Activated T-helper 1 cell treated with anti-CD3 and anti-CD28 coated beads, Interleukin-12 subunit alpha, Interleukin-12 subunit beta, Interleukin-2, Interleukin-4 antibody, amounts not matched to agents 30 ng/mL and 10 ng/mL and 1 ng/mL, durations not matched to agents 14 hours and 24 hours and 36 hours (primary cell): Measurements from ENCODE around the gene EIF4A3. TPM values are rescaled to one million over a fixed set of nuclear protein-coding genes. Genes with fewer than 3 reads are reported as not detected.

Source experiments
- DNase-seq: peaks from one replicate; pipeline ENCODE4 v3.0.0; 2021; ENCODE audit warnings: low spot score
- H3K27ac Mint-ChIP-seq: one replicate; pipeline ENCODE4 v1.8.0; 2021; ENCODE audit warnings: mild to moderate bottlenecking, mixed read lengths
- H3K27me3 Mint-ChIP-seq: one replicate; pipeline ENCODE4 v1.8.0; 2022; ENCODE audit warnings: mild to moderate bottlenecking, moderate library complexity, mixed read lengths; ENCODE audit not compliant: insufficient read depth
- H3K36me3 Mint-ChIP-seq: one replicate; pipeline ENCODE4 v1.8.0; 2021; ENCODE audit warnings: low read depth, mixed read lengths
- H3K4me1 Mint-ChIP-seq: one replicate; pipeline ENCODE4 v1.8.0; 2021; ENCODE audit warnings: low read depth, mixed read lengths
- H3K4me3 Mint-ChIP-seq: one replicate; pipeline ENCODE4 v1.8.0; 2021; ENCODE audit warnings: mild to moderate bottlenecking, moderate library complexity, mixed read lengths
- H3K9me3 Mint-ChIP-seq: one replicate; pipeline ENCODE4 v1.8.0; 2021; ENCODE audit warnings: mixed read lengths
- intact Hi-C: fragments of 100-400 bp; cut with micrococcal nuclease; formaldehyde crosslinking; loops from one replicate; pipeline ENCODE4 v1.15.1; 2024
- total RNA-seq: library from RNA; stranded (reverse); gene quantifications from 2 replicates; pipeline ENCODE4 v1.2.3, GENCODE V29; 2022

EIF4A3 gene
- total RNA-seq, 1 donor from 2014 or later: 182 TPM

DNA sequence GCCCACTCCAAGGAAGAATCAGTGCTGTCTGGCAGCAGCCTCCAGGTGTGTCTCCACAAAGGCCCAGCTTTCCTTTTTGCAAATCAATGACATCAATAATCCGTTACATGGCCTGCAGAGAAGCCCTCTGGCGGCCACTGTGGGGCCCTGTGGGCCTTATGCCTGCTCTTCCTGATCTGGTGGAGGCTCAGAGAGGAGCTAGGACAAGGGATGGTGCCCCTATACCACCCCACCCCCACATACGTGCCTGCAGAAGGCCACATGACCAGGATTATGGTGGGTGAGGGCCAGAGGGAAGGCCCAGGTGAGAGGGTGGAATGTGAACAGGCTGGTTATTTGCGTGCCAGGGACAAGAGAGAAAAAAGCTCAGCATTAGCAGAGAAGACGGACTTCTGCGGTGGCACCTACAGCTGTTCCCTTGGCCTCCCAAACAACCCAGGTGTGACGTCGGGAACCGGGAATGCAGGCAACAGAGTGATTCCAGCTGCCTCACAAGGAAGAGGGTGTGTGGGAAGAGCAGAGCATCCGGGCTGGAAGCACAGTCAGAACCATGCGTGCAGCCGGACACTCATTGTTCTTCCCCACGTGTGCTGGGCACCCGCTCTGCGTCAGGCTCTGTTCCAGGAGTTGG is 22.5 kb downstream of the EIF4A3 start:
- intact Hi-C loops: no loop called here
- no peak for DNase-seq

GRCh38 chr17:80123791-80124190 is 23.1 kb downstream of the EIF4A3 start:
- DNase-seq: no peak
- Mint-ChIP-seq H3K4me3 (no peak overlapping the region), H3K4me1 (no peaks in the 10 kb centered on the region), H3K9me3 (no peaks in the 10 kb centered on the region), H3K27me3 (peaks cover 5% of the 10 kb centered on the region), H3K36me3 (no peaks in the 10 kb centered on the region), H3K27ac (no peak overlapping the region)
- intact Hi-C loops: no loop called here

More for the DNA sequence above, 22.5 kb downstream of the EIF4A3 start:
- H3K4me3 Mint-ChIP-seq: no peak overlapping the region
- H3K36me3 Mint-ChIP-seq: no peaks in the 10 kb centered on the region
- no peaks in the 10 kb centered on the region for H3K9me3 Mint-ChIP-seq
- peaks cover 5% of the 10 kb centered on the region for H3K27me3 Mint-ChIP-seq
- H3K4me1 Mint-ChIP-seq: no peaks in the 10 kb centered on the region
- H3K27ac Mint-ChIP-seq: no peak overlapping the region

GRCh38 chr17:80122926-80123505 is 23.9 kb downstream of the EIF4A3 start:
- H3K27ac Mint-ChIP-seq: no peak overlapping the region
- no peaks in the 10 kb centered on the region for H3K4me1 Mint-ChIP-seq
- DNase-seq: no peak

GRCh38 chr17:80122026-80122575 is 24.8 kb downstream of the EIF4A3 start:
- H3K4me1 Mint-ChIP-seq: no peaks in the 10 kb centered on the region
- no peak for DNase-seq
- H3K27me3 Mint-ChIP-seq: peaks cover 5% of the 10 kb centered on the region

More at GRCh38 chr17:80122926-80123505, 23.9 kb downstream of the EIF4A3 start:
- H3K27me3 Mint-ChIP-seq: peaks cover 5% of the 10 kb centered on the region
- H3K36me3 Mint-ChIP-seq: no peaks in the 10 kb centered on the region
- intact Hi-C loops: no loop called here
- no peaks in the 10 kb centered on the region for H3K9me3 Mint-ChIP-seq
- no peak overlapping the region for H3K4me3 Mint-ChIP-seq

DNA sequence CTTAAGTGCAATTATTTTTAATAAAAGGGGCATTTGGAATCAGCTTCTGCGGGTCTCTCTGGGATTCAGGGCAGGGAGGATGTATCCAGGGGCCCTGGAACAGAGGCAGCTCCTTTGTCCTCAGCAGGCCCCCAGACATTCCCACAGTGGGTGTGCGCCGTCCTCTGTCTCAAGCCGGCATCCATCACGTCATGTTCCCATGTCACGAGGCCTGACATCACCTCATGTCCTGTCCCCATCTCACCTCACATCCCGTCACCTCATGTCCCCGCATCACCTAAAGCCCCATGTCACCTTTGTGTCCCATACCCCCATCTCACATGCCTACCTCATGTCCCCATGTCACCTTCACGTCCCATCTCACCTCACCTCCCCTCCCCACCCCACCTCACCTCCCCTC is 27.1 kb downstream of the EIF4A3 start:
- intact Hi-C loops: no loop called here
- Mint-ChIP-seq H3K4me3 (no peak overlapping the region), H3K27me3 (no peaks in the 10 kb centered on the region), H3K4me1 (no peaks in the 10 kb centered on the region), H3K9me3 (no peaks in the 10 kb centered on the region), H3K36me3 (no peaks in the 10 kb centered on the region), H3K27ac (no peak overlapping the region)
- no peak for DNase-seq

More at GRCh38 chr17:80122026-80122575, 24.8 kb downstream of the EIF4A3 start:
- intact Hi-C loops: no loop called here
- no peaks in the 10 kb centered on the region for H3K9me3 Mint-ChIP-seq
- no peak overlapping the region for H3K4me3 Mint-ChIP-seq
- H3K27ac Mint-ChIP-seq: no peak overlapping the region
- H3K36me3 Mint-ChIP-seq: no peaks in the 10 kb centered on the region

DNA sequence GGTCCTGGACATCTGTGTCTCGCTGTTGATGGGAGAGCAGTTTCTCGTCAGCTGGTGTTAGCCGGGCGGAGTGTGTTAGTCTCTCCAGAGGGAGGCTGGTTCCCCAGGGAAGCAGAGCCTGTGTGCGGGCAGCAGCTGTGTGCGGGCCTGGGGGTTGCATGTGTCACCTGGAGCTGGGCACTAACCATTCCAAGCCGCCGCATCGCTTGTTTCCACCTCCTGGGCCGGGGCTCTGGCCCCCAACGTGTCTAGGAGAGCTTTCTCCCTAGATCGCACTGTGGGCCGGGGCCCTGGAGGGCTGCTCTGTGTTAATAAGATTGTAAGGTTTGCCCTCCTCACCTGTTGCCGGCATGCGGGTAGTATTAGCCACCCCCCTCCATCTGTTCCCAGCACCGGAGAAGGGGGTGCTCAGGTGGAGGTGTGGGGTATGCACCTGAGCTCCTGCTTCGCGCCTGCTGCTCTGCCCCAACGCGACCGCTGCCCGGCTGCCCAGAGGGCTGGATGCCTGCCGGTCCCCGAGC is 27.6 kb downstream of the EIF4A3 start:
- no peak overlapping the region for H3K4me3 Mint-ChIP-seq
- no peak for DNase-seq
- no peaks in the 10 kb centered on the region for H3K36me3 Mint-ChIP-seq

GRCh38 chr17:80118601-80119270 is 28.2 kb downstream of the EIF4A3 start:
- Mint-ChIP-seq H3K27me3 (peaks cover 1% of the 10 kb centered on the region), H3K27ac (no peak overlapping the region), H3K4me1 (no peaks in the 10 kb centered on the region), H3K9me3 (no peaks in the 10 kb centered on the region), H3K4me3 (no peak overlapping the region), H3K36me3 (no peaks in the 10 kb centered on the region)
- intact Hi-C loops: no loop called here
- no peak for DNase-seq

More for the DNA sequence above, 27.6 kb downstream of the EIF4A3 start:
- Mint-ChIP-seq H3K9me3 (no peaks in the 10 kb centered on the region), H3K27ac (no peak overlapping the region), H3K27me3 (no peaks in the 10 kb centered on the region), H3K4me1 (no peaks in the 10 kb centered on the region)
- intact Hi-C loops: no loop called here

DNA sequence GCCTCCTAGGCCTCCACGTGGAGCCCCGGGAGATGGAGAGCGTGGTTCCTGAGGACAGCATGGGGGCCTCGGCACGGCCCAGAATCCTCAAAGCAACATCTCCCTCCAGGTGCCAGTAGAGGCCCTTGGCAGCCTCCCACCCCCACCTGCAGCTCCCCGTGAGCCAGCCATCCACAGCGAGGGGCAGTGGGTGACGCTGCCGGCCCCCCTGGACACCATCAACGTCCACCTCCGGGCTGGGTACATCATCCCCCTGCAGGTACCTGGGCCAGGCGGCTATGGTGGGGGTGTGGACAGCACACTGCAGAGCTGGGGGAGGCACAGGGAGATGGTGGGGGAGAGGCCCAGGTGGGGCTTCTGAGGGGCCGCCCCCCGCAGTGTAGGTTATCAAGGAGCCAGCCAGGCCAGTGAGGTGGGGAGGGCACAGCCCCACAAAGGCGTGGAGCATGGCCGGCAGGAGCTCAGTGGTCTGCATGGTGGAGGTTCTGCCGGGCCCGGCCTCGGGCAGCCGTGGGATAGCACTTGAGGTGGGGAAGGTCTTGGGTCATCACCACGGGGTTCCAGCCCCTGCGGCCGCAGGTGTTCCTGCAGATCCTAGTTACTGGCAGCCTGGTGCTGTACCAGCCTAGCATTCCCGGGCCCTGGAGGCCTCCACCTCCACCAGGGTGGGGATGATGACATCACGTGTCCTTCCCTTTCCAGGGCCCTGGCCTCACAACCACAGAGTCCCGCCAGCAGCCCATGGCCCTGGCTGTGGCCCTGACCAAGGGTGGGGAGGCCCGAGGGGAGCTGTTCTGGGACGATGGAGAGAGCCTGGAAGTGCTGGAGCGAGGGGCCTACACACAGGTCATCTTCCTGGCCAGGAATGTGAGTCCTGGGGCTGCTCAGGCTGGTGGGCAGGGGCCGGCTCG is 29.2 kb downstream of the EIF4A3 start:
- no peaks in the 10 kb centered on the region for H3K36me3 Mint-ChIP-seq
- H3K27ac Mint-ChIP-seq: no peak overlapping the region
- DNase-seq: no peak
- H3K4me1 Mint-ChIP-seq: no peaks in the 10 kb centered on the region
- intact Hi-C loops: no loop called here
- no peak overlapping the region for H3K4me3 Mint-ChIP-seq
- peaks cover 2% of the 10 kb centered on the region for H3K27me3 Mint-ChIP-seq
- no peaks in the 10 kb centered on the region for H3K9me3 Mint-ChIP-seq

DNA sequence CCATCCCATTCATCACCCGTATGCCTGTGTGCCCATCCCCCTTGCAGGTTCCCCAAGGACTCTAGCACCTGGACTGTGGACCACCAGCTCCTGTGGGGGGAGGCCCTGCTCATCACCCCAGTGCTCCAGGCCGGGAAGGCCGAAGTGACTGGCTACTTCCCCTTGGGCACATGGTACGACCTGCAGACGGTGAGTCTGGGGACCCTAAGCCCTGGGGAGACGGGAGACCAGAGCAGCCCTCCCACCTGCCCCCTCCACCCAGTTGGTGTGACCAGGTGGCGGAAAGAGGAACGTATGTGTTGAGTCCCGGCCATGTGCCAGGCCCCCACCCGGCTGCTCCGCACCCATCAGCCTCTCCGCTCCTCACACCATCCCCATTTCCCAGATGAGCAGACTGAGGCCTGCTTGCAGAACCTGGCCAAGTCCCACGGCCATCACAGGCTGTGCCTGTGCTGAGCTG is 30.0 kb downstream of the EIF4A3 start:
- peaks cover 2% of the 10 kb centered on the region for H3K27me3 Mint-ChIP-seq
- no peaks in the 10 kb centered on the region for H3K36me3 Mint-ChIP-seq
- no peaks in the 10 kb centered on the region for H3K9me3 Mint-ChIP-seq
- intact Hi-C loops: no loop called here
- H3K4me1 Mint-ChIP-seq: no peaks in the 10 kb centered on the region
- DNase-seq: no peak
- H3K27ac Mint-ChIP-seq: no peak overlapping the region
- H3K4me3 Mint-ChIP-seq: no peak overlapping the region

- H3K27me3 Mint-ChIP-seq: peaks cover 2% of the 10 kb centered on the region
- H3K36me3 Mint-ChIP-seq: no peaks in the 10 kb centered on the region
- DNase-seq: no peak
- intact Hi-C loops: no loop called here
- H3K27ac Mint-ChIP-seq: no peak overlapping the region
- no peak overlapping the region for H3K4me3 Mint-ChIP-seq
- no peaks in the 10 kb centered on the region for H3K4me1 Mint-ChIP-seq
- no peaks in the 10 kb centered on the region for H3K9me3 Mint-ChIP-seq
These were observed 30.5 kb downstream of the EIF4A3 start for GRCh38 chr17:80116276-80116920.

- Mint-ChIP-seq H3K9me3 (no peaks in the 10 kb centered on the region), H3K4me3 (no peak overlapping the region), H3K36me3 (no peaks in the 10 kb centered on the region), H3K4me1 (no peaks in the 10 kb centered on the region), H3K27me3 (peaks cover 2% of the 10 kb centered on the region), H3K27ac (no peak overlapping the region)
- no peak for DNase-seq
- intact Hi-C loops: no loop called here
These were observed 31.8 kb downstream of the EIF4A3 start for GRCh38 chr17:80115159-80115558.

DNA sequence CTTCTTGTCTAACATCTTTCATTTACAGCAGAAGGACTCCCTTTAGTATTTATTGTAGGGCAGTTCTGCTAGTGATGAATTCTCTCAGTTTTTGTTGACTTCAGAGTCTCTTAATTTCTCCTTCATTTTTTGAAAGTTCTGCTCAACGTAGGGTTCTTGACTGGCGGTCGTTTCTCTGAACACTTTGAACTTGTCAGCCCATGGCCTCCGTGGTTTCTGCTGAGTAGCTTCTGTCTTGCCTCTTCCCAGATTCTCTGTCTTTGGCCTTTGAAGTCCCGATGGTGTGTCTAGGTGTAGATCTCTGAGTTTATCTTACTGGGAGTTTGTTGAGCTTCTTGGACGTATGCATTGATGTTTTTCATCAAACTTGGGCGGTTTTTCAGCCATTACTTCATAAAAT is 32.2 kb downstream of the EIF4A3 start:
- intact Hi-C loops: no loop called here
- H3K36me3 Mint-ChIP-seq: no peaks in the 10 kb centered on the region
- peaks cover 2% of the 10 kb centered on the region for H3K27me3 Mint-ChIP-seq
- no peaks in the 10 kb centered on the region for H3K4me1 Mint-ChIP-seq
- H3K4me3 Mint-ChIP-seq: no peak overlapping the region
- no peak for DNase-seq
- H3K9me3 Mint-ChIP-seq: no peaks in the 10 kb centered on the region
- no peak overlapping the region for H3K27ac Mint-ChIP-seq
